Body of pancreas (tissue), 4 donors: Measurements from ENCODE around the gene CR2.

Experiments
- POLR2A ChIP-seq, 3 donors: fragments of 450-650 bp; IDR thresholded peaks; one replicate each; pipeline ENCODE4 v1.6.1; 2016; ENCODE audit warnings: antibody characterized with exemption in 3 of 3, mild to moderate bottlenecking in 2 of 3
- TF ChIP-seq, protein P1 (sequence below), 7 experiments: fragments of 450-650 bp in 4 of 7; fragments of 200-600 bp in 3 of 7; sonication (generic) in 3 of 7; IDR thresholded peaks; one replicate each; pipeline ENCODE4 v1.5.1; 2016 to 2019; ENCODE audit warnings: antibody characterized with exemption in 7 of 7

- TF ChIP-seq POLR2A (IDR thresholded peaks at IDR 0.05) = no peak
- TF ChIP-seq, protein P1, sequence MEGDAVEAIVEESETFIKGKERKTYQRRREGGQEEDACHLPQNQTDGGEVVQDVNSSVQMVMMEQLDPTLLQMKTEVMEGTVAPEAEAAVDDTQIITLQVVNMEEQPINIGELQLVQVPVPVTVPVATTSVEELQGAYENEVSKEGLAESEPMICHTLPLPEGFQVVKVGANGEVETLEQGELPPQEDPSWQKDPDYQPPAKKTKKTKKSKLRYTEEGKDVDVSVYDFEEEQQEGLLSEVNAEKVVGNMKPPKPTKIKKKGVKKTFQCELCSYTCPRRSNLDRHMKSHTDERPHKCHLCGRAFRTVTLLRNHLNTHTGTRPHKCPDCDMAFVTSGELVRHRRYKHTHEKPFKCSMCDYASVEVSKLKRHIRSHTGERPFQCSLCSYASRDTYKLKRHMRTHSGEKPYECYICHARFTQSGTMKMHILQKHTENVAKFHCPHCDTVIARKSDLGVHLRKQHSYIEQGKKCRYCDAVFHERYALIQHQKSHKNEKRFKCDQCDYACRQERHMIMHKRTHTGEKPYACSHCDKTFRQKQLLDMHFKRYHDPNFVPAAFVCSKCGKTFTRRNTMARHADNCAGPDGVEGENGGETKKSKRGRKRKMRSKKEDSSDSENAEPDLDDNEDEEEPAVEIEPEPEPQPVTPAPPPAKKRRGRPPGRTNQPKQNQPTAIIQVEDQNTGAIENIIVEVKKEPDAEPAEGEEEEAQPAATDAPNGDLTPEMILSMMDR (IDR thresholded peaks at IDR 0.05) = peak in 4 of 7 experiments; percentile 5 to 32 (median 22)
Observed at GRCh38 chr1:207454046-207454964, at the start of gene CR2.
